Caco-2 (cell line): ENCODE data around the gene SCGN. TPM values are rescaled to one million over a fixed set of nuclear protein-coding genes. Genes with fewer than 3 reads are reported as not detected.

Experiments used
- BruUV-seq: library from RNA; stranded (reverse); fragments of 400-500 nt; replicated peaks from 2 replicates; lab custom pipeline; 2021; lab: Mats Ljungman, UMichigan
- CTCF ChIA-PET: fragments of 300-600 bp; sonication (Branson Sonifier 250); formaldehyde crosslinking; loops from one replicate; lab custom pipeline; 2022; ENCODE audit warnings: antibody characterized with exemption; lab: Charles Lee
- POLR2A ChIA-PET: fragments of 300-600 bp; sonication (Branson Sonifier 250); formaldehyde crosslinking; loops from one replicate; lab custom pipeline; 2022; ENCODE audit warnings: antibody characterized with exemption; lab: Charles Lee
- DNase-seq, 2 experiments: peaks; one replicate each; pipeline versions ENCODE4 v3.0.0 to v3.0.0-alpha.2; 2020 to 2022
- H3K27me3 ChIP-seq: replicated peaks from 2 replicates; pipeline ENCODE4 v1.6.0; 2011; ENCODE audit warnings: low read length; ENCODE audit not compliant: control insufficient read depth, insufficient read depth
- H3K36me3 ChIP-seq: 2 replicates; pipeline ENCODE4 v1.5.1; 2011; ENCODE audit warnings: low read length; ENCODE audit not compliant: control insufficient read depth, insufficient read depth
- H3K4me1 ChIP-seq: fragments of 250-450 bp; sonication (Bioruptor Pico); 2 replicates; pipeline ENCODE4 v1.5.1; 2020; ENCODE audit warnings: mild to moderate bottlenecking
- H3K4me3 ChIP-seq: 2 replicates; pipeline ENCODE4 v1.5.1; 2011; ENCODE audit warnings: low read depth, mild to moderate bottlenecking, control low read depth, low read length
- H3K9me3 ChIP-seq: fragments of 250-450 bp; sonication (Bioruptor Pico); 2 replicates; pipeline ENCODE4 v1.5.1; 2020; ENCODE audit warnings: mild to moderate bottlenecking, moderate library complexity
- H3K27ac Mint-ChIP-seq: one replicate; pipeline ENCODE4 v1.8.0; 2022; ENCODE audit warnings: mixed read lengths; ENCODE audit not compliant: unreplicated experiment
- H3K27me3 Mint-ChIP-seq: one replicate; pipeline ENCODE4 v1.8.0; 2022; ENCODE audit warnings: mixed read lengths; ENCODE audit not compliant: insufficient read depth, unreplicated experiment
- H3K36me3 Mint-ChIP-seq: one replicate; pipeline ENCODE4 v1.8.0; 2022; ENCODE audit warnings: mild to moderate bottlenecking, mixed read lengths; ENCODE audit not compliant: insufficient read depth, unreplicated experiment
- H3K4me1 Mint-ChIP-seq: one replicate; pipeline ENCODE4 v1.8.0; 2022; ENCODE audit warnings: low read depth, mixed read lengths; ENCODE audit not compliant: unreplicated experiment
- H3K4me3 Mint-ChIP-seq: one replicate; pipeline ENCODE4 v1.8.0; 2022; ENCODE audit warnings: mild to moderate bottlenecking, moderate library complexity, mixed read lengths; ENCODE audit not compliant: unreplicated experiment
- H3K9me3 Mint-ChIP-seq: one replicate; pipeline ENCODE4 v1.8.0; 2022; ENCODE audit warnings: mixed read lengths; ENCODE audit not compliant: unreplicated experiment
- CTCF ChIP-seq, 2 experiments: fragments of 200-600 bp in 1 of 2; IDR thresholded peaks; 1 replicate in 1 of 2; 2 replicates in 1 of 2; pipeline versions ENCODE4 v1.5.1 to v1.8.0; 2011 to 2022; ENCODE audit warnings: antibody characterized with exemption in 1 of 2, control low read depth in 1 of 2, inconsistent platforms in 1 of 2, low read depth in 1 of 2, low read length in 1 of 2, mild to moderate bottlenecking in 1 of 2, moderate library complexity in 1 of 2; ENCODE audit not compliant: insufficient read depth in 1 of 2, severe bottlenecking in 1 of 2, unreplicated experiment in 1 of 2
- intact Hi-C: fragments of 100-400 bp; cut with micrococcal nuclease; formaldehyde crosslinking; loops from one replicate; pipeline ENCODE4 v1.10.0; 2022; ENCODE audit not compliant: unreplicated experiment
- total RNA-seq: library from RNA; stranded (reverse); gene quantifications from 2 replicates; pipeline ENCODE4 v1.2.3, GENCODE V29; 2022

The SCGN gene
- total RNA-seq, 1 experiment from 2014 or later: 7.7 TPM

GRCh38 chr6:25606151-25606550 is 45.9 kb upstream of the SCGN start:
- CTCF ChIA-PET: no interaction called here
- intact Hi-C loops: no loop called here
- BruUV-seq: no TSS peak

GRCh38 chr6:25608558-25609174 is 43.3 kb upstream of the SCGN start:
- no peak for DNase-seq
- Histone ChIP-seq H3K36me3 (no peaks in the 10 kb centered on the region; the same call in 1 of the 2 replicates), H3K9me3 (no peaks in the 10 kb centered on the region), H3K4me3 (no peak overlapping the region), H3K4me1 (no peaks in the 10 kb centered on the region), H3K27me3 (no peaks in the 10 kb centered on the region)
- H3K4me3 Mint-ChIP-seq: no peak overlapping the region
- no peak overlapping the region for H3K27ac Mint-ChIP-seq
- no peak for TF ChIP-seq CTCF (IDR thresholded peaks at IDR 0.05; ENCODE audit: insufficient read depth in 1 of 2, low read depth in 1 of 2, low read length in 1 of 2, severe bottlenecking in 1 of 2, unreplicated experiment in 1 of 2)
- no peaks in the 10 kb centered on the region for H3K27me3 Mint-ChIP-seq
- POLR2A ChIA-PET: no interaction called here
- H3K4me1 Mint-ChIP-seq: no peaks in the 10 kb centered on the region
- intact Hi-C loops: no loop called here
- CTCF ChIA-PET: no interaction called here
- no TSS peak for BruUV-seq
- H3K36me3 Mint-ChIP-seq: no peaks in the 10 kb centered on the region
- no peaks in the 10 kb centered on the region for H3K9me3 Mint-ChIP-seq

More at GRCh38 chr6:25606151-25606550, 45.9 kb upstream of the SCGN start:
- Histone ChIP-seq H3K9me3 (no peaks in the 10 kb centered on the region), H3K4me3 (no peak overlapping the region), H3K27me3 (no peaks in the 10 kb centered on the region), H3K4me1 (0 out of 2 replicates have a peak, but pooled peaks cover 6% of the 10 kb centered on the region), H3K36me3 (no peaks in the 10 kb centered on the region; the same call in 1 of the 2 replicates)
- no peak for TF ChIP-seq CTCF (IDR thresholded peaks at IDR 0.05; ENCODE audit: insufficient read depth in 1 of 2, low read depth in 1 of 2, low read length in 1 of 2, severe bottlenecking in 1 of 2, unreplicated experiment in 1 of 2)
- H3K27me3 Mint-ChIP-seq: no peaks in the 10 kb centered on the region
- no peak overlapping the region for H3K4me3 Mint-ChIP-seq
- H3K9me3 Mint-ChIP-seq: no peaks in the 10 kb centered on the region
- H3K4me1 Mint-ChIP-seq: peaks cover 7% of the 10 kb centered on the region
- peaks cover 2% of the 10 kb centered on the region for H3K36me3 Mint-ChIP-seq
- no peak for DNase-seq
- H3K27ac Mint-ChIP-seq: no peak overlapping the region
- POLR2A ChIA-PET: no interaction called here

- H3K36me3 ChIP-seq: no peaks in the 10 kb centered on the region; the same call in 1 of the 2 replicates
- no peak for DNase-seq
- no peak overlapping the region for H3K27ac Mint-ChIP-seq
- intact Hi-C loops: loop anchor here (5.0 kb wide), 1 partner anchor 105 kb away; no protein-coding TSS in a partner anchor
- CTCF ChIA-PET: no interaction called here
- H3K36me3 Mint-ChIP-seq: no peaks in the 10 kb centered on the region
- no peak overlapping the region for H3K4me3 Mint-ChIP-seq
- no peaks in the 10 kb centered on the region for H3K27me3 ChIP-seq
- POLR2A ChIA-PET: no interaction called here
- H3K4me1 ChIP-seq: no peaks in the 10 kb centered on the region
- H3K27me3 Mint-ChIP-seq: no peaks in the 10 kb centered on the region
- no peaks in the 10 kb centered on the region for H3K4me1 Mint-ChIP-seq
- H3K9me3 Mint-ChIP-seq: no peaks in the 10 kb centered on the region
- BruUV-seq: no TSS peak
- no peaks in the 10 kb centered on the region for H3K9me3 ChIP-seq
- TF ChIP-seq CTCF (IDR thresholded peaks at IDR 0.05; ENCODE audit: insufficient read depth in 1 of 2, low read depth in 1 of 2, low read length in 1 of 2, severe bottlenecking in 1 of 2, unreplicated experiment in 1 of 2): no peak
- no peak overlapping the region for H3K4me3 ChIP-seq
Measured at GRCh38 chr6:25612666-25613065, 39.3 kb upstream of the SCGN start.
